ENCODE measurements around the gene FBLIM1. TPM values are rescaled to one million over a fixed set of nuclear protein-coding genes. Genes with fewer than 3 reads are reported as not detected.

The FBLIM1 gene
- total and polyA plus RNA-seq, 8 donors: 17.5 to 128 (median 69.0) TPM

DNA sequence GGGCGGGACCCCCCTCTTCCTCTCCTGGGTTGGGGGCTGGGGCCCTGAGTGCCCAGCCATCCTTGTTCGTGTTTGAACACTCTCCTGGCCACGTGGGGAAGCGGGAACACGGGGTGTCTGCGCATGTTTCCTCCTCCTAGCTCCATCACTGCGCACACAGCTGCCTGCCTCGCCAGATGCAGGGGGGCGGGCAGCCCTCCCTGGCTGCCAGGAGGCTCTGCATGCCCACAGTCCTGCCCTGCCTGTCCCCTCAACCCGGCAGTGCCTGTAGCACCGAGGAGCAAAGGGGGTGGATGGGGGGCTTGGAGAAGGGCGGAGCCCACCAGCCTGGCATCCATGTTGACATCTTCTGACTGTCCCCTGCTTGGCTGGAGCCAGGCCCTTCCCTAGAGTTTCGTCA, 24.3 kb upstream of the FBLIM1 start:
- WGBS, 5 donors: 78 to 87% (median 79%) methylated on average over 10 to 13 of the region's 13 CpGs
- Histone ChIP-seq H3K4me1 (peaks cover 24 to 38% (median 36%) of the 10 kb centered on the region in 4 donors), H3K27me3 (no peaks in the 10 kb centered on the region), H3K36me3 (peaks cover 57 to 66% (median 62%) of the 10 kb centered on the region in 4 donors), H3K4me3 (no peak overlapping the region), H3K9me3 (no peaks in the 10 kb centered on the region), H3K27ac (peak overlapping the region in 2 of 5 donors; percentile 87 to 93)
- DNase-seq: no peak
- intact Hi-C loops (cut with DNase I; ENCODE audit: low total_unique reads): no loop called here
- no peak for TF ChIP-seq POLR2AphosphoS5 (IDR thresholded peaks at IDR 0.05)
- TF ChIP-seq POLR2A (IDR thresholded peaks at IDR 0.05): no peak
- no peak for TF ChIP-seq EP300 (IDR thresholded peaks at IDR 0.05)
- TF ChIP-seq, protein P1, sequence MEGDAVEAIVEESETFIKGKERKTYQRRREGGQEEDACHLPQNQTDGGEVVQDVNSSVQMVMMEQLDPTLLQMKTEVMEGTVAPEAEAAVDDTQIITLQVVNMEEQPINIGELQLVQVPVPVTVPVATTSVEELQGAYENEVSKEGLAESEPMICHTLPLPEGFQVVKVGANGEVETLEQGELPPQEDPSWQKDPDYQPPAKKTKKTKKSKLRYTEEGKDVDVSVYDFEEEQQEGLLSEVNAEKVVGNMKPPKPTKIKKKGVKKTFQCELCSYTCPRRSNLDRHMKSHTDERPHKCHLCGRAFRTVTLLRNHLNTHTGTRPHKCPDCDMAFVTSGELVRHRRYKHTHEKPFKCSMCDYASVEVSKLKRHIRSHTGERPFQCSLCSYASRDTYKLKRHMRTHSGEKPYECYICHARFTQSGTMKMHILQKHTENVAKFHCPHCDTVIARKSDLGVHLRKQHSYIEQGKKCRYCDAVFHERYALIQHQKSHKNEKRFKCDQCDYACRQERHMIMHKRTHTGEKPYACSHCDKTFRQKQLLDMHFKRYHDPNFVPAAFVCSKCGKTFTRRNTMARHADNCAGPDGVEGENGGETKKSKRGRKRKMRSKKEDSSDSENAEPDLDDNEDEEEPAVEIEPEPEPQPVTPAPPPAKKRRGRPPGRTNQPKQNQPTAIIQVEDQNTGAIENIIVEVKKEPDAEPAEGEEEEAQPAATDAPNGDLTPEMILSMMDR (IDR thresholded peaks at IDR 0.05): no peak

DNA sequence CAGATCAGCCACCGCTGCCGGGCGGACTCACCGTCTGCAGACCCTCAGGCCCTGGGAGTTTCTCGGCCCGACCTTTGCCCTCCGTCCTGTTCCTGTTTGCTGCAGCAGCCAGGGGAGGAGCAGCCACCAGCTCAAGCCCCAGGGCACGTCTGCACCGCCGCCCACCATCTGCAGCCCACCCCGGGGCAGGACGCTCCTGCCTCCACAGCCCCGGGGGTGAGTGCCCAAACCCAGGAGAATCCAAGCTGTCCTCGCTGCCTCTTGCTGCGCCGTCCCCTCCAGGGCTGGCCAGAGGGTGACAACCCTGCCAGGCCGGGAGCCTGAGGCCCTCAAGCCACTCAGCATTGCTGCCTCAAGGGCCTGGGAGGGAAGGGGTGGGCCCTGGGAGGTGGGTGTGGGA, 23.7 kb upstream of the FBLIM1 start:
- intact Hi-C loops (cut with DNase I; ENCODE audit: low total_unique reads): no loop called here
- Histone ChIP-seq H3K27ac (peak overlapping the region; percentile 67 to 93 (median 80)), H3K36me3 (peaks cover 51 to 61% (median 58%) of the 10 kb centered on the region in 4 donors)

DNA sequence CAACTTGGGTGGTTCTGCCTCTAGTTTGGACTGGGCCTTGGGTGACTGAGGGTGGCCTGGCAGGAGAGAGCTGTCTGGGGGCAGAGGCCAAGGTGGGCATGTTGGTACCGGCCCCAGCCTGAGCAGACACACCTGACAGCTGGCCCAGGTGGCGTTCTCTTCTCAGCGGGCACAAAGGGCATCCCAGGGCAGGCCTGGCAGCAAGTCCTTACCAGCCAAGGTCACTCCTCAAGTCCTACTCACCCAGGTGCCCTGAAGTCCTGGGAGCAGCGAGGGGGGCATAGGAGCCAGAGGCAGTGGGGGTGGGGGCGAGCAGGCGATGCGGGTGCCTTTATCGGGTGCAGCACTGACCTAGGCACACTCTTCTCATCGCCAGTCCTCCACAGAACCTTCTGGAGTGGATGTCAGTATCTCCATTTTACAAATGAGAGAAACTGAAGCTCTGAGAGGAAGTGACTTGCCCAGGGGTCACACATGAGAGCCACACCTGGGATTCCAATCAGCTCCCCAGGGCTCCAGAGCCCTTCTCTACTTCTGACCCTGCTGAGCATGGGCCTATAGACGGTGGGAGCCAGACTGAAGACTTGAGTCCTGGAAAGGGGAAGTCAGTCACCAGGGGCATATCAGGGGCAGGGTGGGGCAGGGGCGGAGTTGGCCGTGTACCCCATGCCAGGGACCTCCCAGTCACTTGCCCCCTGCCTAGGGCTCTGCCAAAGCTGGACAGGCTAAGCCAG, 23.1 kb upstream of the FBLIM1 start:
- TF ChIP-seq POLR2A (IDR thresholded peaks at IDR 0.05): no peak
- H3K4me3 ChIP-seq: no peak overlapping the region
- intact Hi-C loops (cut with DNase I; ENCODE audit: low total_unique reads): no loop called here
- H3K4me1 ChIP-seq: peaks cover 24 to 38% (median 36%) of the 10 kb centered on the region in 4 donors
- H3K27ac ChIP-seq: peak overlapping the region; percentile 67 to 93 (median 80)
- WGBS, 5 donors: 45 to 71% (median 53%) methylated on average over 12 of the region's 12 CpGs
- H3K9me3 ChIP-seq: no peaks in the 10 kb centered on the region
- H3K27me3 ChIP-seq: no peaks in the 10 kb centered on the region
- peak in 1 of 2 donors; percentile 65 for DNase-seq
- H3K36me3 ChIP-seq: peaks cover 47 to 55% (median 53%) of the 10 kb centered on the region in 4 donors

More for the DNA sequence above, 23.7 kb upstream of the FBLIM1 start:
- Histone ChIP-seq H3K9me3 (no peaks in the 10 kb centered on the region), H3K4me3 (no peak overlapping the region), H3K4me1 (peaks cover 24 to 38% (median 36%) of the 10 kb centered on the region in 4 donors), H3K27me3 (no peaks in the 10 kb centered on the region)
- DNase-seq: no peak
- 61 to 72% (median 64%) methylated on average over 7 to 17 of the region's 17 CpGs for WGBS, 5 donors
- TF ChIP-seq, protein P1 (IDR thresholded peaks at IDR 0.05): no peak
- no peak for TF ChIP-seq EP300 (IDR thresholded peaks at IDR 0.05)
- no peak for TF ChIP-seq POLR2AphosphoS5 (IDR thresholded peaks at IDR 0.05)
- TF ChIP-seq POLR2A (IDR thresholded peaks at IDR 0.05): no peak

DNA sequence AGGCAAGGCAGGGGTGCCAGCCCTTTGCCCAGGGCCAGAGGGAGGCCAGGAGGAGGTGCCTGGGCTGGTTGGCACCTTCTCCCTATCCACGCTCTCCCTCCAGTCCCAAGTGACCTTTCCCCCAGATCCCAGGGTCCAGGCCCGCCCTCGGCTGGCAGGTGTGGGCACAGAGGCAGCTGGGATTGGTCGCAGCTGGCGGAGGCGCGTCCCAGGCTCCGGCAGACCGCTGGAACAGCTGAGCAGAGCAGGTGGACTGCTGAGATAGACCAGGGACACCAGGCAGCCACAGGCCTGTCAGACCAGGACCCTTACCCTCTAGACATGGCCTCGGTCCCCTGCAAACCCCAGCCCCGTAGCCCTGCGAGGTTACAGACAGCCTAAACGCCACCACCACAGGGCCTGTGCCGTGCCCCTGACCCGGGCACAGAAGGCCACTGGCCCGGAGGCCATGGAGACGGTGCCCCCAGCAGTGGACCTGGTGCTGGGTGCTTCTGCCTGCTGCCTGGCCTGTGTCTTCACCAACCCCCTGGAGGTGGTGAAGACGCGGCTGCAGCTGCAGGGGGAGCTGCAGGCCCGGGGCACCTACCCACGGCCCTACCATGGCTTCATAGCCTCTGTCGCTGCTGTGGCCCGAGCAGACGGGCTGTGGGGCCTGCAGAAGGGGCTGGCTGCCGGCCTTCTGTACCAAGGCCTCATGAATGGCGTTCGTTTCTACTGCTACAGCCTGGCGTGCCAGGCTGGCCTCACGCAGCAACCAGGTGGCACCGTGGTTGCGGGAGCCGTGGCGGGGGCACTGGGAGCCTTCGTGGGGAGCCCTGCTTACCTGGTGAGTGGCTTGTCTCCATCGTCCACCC, 22.3 kb upstream of the FBLIM1 start, which contains the start of gene SLC25A34:
Gene SLC25A34 (plus strand): TSS at position 221 of the 854 bp plus-strand sequence. CDS start 228 bp downstream, at position 449.
- no peaks in the 10 kb centered on the region for H3K9me3 ChIP-seq
- DNase-seq: peak; percentile 94 to 95
- no peaks in the 10 kb centered on the region for H3K27me3 ChIP-seq
- peaks cover 30 to 45% (median 41%) of the 10 kb centered on the region in 4 donors for H3K4me1 ChIP-seq
- TF ChIP-seq POLR2AphosphoS5 (IDR thresholded peaks at IDR 0.05) (peak; percentile 58 to 85 (median 81)), EP300 (IDR thresholded peaks at IDR 0.05) (no peak), POLR2A (IDR thresholded peaks at IDR 0.05) (peak in 1 of 4 donors; percentile 28)
- TF ChIP-seq, protein P1 (IDR thresholded peaks at IDR 0.05): no peak
- H3K4me3 ChIP-seq: peak within 1 kb of the TSS in 2 of 4 donors; percentile 2 to 23
- intact Hi-C loops (cut with DNase I; ENCODE audit: low total_unique reads): no loop called here
- H3K36me3 ChIP-seq: peaks cover 39 to 48% (median 45%) of the 10 kb centered on the region in 4 donors
- H3K27ac ChIP-seq: peak within 1 kb of the TSS; percentile 67 to 93 (median 80)
- WGBS, 5 donors: 37 to 80% (median 45%) methylated on average over 7 to 35 of the region's 35 CpGs

All from stomach (tissue), 9 donors.